GM21619 (cell line): ENCODE measurements around the gene DPP4.
"Not testable (repeated sequence)": the region's sequence is repeated elsewhere in the genome, so short reads cannot be mapped to it uniquely, and the experiment has no call there.

Experiments used
- ATAC-seq: cut with Tn5 transposase; IDR thresholded peaks from one replicate; pipeline ENCODE4 v1.9.1; 2021; ENCODE audit not compliant: unreplicated experiment

DPP4 gene

DNA sequence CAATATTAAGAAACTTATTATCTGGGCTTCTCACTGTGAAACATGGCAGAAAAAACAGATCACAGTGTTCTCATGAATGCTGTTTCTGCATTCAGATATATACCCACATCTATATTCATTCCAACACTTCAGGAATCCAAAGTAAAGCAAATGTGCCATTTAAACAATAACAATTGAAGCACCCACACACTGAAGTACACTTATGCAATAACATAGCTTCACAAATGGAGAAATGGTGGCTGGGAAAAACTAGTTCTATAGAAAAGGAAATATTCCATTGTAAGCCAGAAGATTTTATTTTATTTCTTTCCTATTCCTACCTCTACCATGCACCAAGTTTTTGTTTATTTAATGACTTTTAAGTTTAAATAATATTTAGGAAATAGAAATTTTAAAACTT, 111.9 kb downstream of the DPP4 start:
- ATAC-seq: no peak

DNA sequence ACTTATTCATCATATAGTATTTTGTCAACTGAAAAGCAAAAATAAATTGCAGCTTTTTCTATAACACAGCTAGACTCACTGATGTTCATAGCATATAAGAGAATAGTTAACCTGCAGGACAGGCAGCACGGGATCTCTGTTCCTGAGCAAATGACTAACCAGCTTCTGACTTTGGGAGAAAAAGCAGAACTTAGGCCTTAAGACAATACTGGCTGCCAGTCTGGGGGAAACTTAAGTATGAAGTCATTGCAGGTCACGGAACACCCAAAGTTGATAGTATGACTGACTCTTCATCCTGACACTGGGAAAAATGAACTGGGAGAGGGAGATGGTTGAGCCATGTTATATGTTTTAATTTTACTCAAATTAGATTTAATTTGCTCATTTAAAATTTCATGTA, 113.0 kb downstream of the DPP4 start:
- ATAC-seq: no peak

DNA sequence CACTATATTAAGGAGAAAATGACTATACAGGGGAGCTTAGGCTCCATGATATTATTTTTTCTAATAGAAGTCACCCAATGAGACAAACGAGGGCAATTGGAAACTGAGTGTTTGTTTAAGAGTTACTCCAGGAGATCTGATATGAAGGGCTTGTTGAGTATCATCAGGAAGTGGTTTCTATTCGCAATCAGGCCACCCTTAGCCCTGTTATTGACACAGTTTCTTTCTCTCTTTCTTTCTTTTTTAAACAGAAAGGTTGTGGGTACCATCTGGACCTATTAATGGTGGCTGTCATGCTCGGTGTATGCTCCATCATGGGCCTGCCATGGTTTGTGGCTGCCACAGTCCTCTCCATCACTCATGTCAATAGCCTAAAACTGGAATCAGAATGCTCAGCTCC, 117.3 kb downstream of the DPP4 start:
- ATAC-seq: no peak

DNA sequence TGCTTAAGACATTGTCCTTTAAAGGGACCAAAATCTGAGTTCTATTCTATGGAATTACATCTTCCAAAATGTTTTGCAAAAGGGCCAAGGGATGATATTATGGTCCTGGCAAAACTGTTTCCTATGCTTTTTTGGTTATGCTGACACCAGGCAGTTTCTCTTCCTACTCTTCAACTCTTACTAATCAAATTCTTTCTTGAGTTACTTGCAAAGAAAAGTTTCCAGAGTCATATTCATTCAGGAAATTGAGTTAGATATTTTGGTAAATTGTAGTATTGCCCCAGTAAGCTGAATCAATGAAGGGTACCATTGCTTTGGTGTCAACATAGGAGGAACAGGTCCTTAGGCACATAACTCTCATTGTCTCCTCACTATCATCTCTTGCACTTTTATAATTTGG, 118.8 kb downstream of the DPP4 start:
- no peak for ATAC-seq

DNA sequence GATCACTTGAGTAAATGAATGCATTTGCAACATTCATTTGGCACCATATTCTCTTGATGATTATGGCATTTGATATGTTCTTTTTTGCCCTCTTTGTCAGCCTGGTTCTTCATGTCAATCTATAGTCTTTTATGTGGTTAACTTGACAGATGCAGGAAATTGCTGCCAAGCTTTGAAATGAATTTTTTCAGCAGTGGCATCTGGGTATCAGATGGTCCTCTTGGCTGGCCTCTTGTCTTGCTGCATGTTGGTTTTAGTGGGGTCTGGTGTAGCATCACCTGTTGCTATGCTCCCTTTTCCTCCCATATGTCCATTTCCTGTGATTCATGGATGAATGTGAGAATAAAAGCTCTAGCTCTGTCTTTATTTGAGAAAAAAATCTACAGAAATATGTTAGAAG, 119.9 kb downstream of the DPP4 start:
- ATAC-seq: no peak

DNA sequence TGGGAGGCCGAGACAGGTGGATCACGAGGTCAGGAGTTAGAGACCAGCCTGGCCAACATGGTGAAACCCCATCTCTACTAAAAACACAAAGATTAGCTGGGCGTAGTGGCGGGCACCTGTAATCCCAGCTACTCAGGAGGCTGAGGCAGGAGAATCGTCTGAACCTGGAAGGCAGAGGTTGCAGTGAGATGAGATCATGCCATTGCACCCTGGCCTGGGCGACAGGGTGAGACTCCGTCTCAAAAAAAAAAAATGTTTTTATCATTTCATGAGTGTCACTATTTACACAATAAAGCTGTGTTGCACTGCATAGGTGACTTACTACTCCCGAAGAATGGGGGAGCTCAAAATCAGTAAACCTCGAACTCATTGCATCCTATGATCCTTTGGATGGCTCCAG, 120.6 kb downstream of the DPP4 start:
- not testable (repeated sequence) for ATAC-seq

DNA sequence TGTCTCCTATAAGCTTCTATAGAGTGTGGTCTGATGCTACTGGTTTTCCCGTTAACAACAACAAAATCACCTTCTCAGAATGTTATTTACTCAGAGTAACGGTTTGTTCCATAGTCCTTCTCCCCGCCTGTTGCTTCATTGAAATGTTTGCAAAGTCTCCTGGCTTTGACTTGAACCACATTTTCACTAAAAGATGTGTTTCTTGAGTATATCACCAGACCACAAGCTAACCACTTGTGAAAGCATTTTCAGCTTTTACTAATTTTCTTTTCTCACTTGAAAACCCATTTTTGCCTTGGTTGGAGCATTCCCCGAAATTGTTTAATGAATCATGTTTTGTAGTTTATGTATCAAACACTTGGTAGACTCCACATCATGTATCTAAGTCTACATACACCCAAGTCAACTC, 121.2 kb downstream of the DPP4 start:
- ATAC-seq: no peak

DNA sequence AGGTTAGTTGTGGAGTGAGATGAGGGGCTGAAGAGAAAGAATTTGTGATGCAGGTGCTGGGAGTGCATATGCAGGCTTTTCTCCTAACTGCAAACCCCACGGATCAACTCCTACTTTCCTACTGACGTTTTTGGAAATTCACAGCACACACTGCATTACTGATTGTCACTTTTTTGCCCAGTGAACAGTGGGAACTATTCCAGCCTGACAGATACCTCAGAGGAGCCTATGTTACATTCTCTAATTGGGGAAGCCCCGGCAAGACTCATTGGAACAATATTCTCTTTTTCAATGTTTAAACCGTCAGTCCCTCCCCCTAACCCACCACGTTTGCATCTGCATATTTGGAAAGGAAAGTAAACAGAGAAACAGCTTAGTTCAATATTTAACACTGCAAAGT, 126.2 kb downstream of the DPP4 start:
- no peak for ATAC-seq

DNA sequence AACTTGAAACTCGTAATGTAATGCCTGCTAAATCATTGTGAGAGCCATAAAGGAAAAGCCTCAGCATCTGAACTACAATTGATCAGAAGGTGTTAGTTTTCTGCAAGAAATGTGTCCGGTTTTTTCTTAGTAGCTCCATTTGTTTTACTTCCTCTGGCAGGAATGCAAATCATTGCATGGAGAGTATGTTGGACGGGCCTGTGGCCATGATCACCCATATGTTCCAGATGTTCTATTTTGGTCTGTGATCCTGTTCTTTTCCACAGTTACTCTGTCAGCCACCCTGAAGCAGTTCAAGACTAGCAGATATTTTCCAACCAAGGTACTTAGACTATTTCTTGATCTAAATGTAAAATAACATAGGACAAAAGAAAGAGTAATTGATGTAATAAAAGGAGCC, 126.6 kb downstream of the DPP4 start:
- no peak for ATAC-seq

DNA sequence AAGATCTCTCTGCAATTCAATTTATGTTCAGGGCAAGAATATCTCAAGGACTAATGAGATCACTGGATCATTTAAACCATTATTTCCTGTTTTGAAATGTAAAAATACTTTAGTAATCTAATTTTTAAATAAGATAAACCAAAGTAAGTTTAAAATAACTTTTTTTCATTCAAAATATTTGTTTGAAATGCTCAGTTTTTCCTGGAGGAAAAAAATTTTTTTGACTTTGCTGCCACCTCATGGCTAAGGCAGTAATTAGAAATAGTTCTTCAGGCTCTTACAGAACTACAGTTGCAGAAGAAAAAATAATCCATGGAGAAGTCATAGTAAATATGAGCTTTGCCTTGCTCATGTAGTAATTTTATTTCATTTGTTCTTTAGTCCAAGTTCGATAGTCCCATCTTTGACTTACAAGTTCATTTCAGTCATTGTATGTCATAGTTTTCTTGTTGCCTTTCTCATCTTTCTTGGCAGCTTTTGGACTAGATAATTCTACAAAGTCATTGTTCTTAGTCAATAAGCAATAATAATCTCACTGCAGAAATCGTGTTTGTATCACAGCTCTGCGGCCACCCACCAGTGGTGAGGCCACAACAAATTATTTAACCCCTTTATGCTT, 127.4 kb downstream of the DPP4 start:
- ATAC-seq: no peak

DNA sequence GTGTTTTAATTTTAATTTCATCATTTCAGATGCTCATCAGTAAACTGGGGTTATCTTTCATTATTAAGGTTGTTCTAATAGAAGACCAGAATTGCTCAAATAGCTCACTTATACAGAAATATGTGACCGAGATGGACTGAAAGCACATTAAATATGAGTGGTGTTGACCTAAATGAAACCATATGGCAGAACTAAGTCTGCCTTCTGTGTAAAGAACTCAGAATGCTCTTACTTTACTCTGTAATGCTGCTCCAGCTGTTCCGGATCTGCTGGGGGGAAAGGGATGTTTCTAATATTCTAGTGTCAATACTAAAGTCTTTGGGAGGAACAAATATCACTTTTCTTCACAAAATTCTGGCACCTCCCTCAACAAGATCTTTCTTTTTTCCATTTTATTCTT, 131.0 kb downstream of the DPP4 start:
- ATAC-seq: no peak
